ENCODE data around the gene CDADC1. TPM values are rescaled to one million over a fixed set of nuclear protein-coding genes. Genes with fewer than 3 reads are reported as not detected.

CDADC1 gene
- total RNA-seq, 1 experiment from 2014 or later = 4.0 TPM

DNA sequence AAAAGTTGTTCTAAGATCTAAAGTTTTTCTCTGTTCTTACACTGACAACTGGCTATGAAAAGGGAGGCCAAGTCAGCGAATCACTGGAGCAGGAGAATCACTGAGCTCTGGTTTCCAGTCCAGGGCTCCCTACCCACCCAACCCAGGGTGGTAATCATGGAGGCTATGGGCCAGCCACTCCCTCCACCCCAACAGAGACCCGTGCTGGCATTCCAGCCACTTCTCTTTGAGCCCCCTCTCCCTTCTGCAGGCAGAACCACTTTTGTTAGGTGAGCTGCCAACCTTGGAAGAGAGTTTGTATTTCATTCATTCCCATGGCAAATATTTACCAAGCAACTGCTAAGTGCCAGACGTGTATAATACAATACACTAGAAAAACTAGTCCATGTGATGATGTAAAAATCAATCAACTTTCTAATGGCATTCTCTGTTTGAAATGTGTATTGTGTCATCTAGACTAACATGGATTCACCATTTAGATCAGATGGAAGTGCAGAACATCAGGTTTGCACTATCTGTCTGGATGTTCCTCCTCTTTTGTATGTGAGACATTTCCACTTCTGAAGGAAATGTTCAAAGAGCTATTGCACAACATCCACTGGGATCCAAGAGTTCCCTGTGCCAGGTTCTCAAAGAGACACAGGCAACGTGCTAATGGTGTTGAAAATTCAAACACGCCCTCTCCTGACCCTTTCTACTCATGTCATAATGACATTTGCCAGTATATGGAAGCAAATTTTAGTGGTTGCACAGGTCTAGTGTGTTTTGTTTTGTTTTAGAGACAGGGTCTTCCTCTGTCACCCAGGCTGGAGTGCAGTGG lies 22.3 kb upstream of the CDADC1 start:
- CTCF ChIA-PET = no interaction called here
- POLR2A ChIA-PET = no interaction called here
- ATAC-seq (no peak), DNase-seq (ENCODE audit: low spot score) (no peak)
- Mint-ChIP-seq H3K9me3 (no peaks in the 10 kb centered on the region), H3K36me3 (0 out of 2 replicates have a peak, but pooled peaks cover 3% of the 10 kb centered on the region), H3K4me1 (peaks cover 6% of the 10 kb centered on the region), H3K4me3 (no peak overlapping the region), H3K27me3 (ENCODE audit: low read depth) (peaks cover 54% of the 10 kb centered on the region), H3K27ac (no peak overlapping the region)
- no peak for TF ChIP-seq FOXP1 (CRISPR knock-in tag; IDR thresholded peaks at IDR 0.05; ENCODE audit: borderline replicate concordance)
- TF ChIP-seq JUN (CRISPR knock-in tag; IDR thresholded peaks at IDR 0.05) = no peak
- TF ChIP-seq FOXJ3 (CRISPR knock-in tag; IDR thresholded peaks at IDR 0.05; ENCODE audit: borderline replicate concordance) = no peak
- no peak for TF ChIP-seq PREB (CRISPR knock-in tag; IDR thresholded peaks at IDR 0.05; ENCODE audit: borderline replicate concordance)
- TF ChIP-seq, protein P1, sequence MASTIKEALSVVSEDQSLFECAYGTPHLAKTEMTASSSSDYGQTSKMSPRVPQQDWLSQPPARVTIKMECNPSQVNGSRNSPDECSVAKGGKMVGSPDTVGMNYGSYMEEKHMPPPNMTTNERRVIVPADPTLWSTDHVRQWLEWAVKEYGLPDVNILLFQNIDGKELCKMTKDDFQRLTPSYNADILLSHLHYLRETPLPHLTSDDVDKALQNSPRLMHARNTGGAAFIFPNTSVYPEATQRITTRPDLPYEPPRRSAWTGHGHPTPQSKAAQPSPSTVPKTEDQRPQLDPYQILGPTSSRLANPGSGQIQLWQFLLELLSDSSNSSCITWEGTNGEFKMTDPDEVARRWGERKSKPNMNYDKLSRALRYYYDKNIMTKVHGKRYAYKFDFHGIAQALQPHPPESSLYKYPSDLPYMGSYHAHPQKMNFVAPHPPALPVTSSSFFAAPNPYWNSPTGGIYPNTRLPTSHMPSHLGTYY (CRISPR knock-in tag; IDR thresholded peaks at IDR 0.05) = no peak
- no peak for TF ChIP-seq MYBL2 (CRISPR knock-in tag; IDR thresholded peaks at IDR 0.05)
- no peak for TF ChIP-seq GABPB1 (CRISPR knock-in tag; IDR thresholded peaks at IDR 0.05)
- no peak for TF ChIP-seq ZBTB21 (CRISPR knock-in tag; IDR thresholded peaks at IDR 0.05; ENCODE audit: borderline replicate concordance)
- TF ChIP-seq, protein P2, sequence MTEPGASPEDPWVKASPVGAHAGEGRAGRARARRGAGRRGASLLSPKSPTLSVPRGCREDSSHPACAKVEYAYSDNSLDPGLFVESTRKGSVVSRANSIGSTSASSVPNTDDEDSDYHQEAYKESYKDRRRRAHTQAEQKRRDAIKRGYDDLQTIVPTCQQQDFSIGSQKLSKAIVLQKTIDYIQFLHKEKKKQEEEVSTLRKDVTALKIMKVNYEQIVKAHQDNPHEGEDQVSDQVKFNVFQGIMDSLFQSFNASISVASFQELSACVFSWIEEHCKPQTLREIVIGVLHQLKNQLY (CRISPR knock-in tag; IDR thresholded peaks at IDR 0.05) = no peak

DNA sequence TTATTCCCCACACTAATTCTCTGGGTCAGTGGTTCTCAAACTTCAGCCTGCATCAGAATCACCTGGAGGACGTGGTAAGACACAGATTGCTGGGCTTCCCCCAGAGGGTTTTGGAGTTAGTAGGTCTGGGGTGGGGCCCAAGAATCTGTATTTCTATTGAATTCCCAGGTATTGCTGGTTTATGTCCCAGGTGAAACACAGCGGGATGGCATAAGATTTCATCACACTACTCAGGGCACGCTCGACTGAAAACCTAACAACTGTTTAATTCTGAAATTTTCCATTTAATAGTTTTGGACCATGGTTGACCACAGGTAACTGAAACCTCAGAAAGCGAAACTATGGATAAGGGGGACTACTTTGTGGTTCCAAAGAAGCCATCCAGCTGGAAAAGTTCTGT lies 21.1 kb upstream of the CDADC1 start:
- ChIA-PET POLR2A (no interaction called here), CTCF (no interaction called here)
- TF ChIP-seq AR (CRISPR knock-in tag; IDR thresholded peaks at IDR 0.05) (no peak), SOX15 (CRISPR knock-in tag; IDR thresholded peaks at IDR 0.05) (no peak), ZNF416 (CRISPR knock-in tag; IDR thresholded peaks at IDR 0.05) (no peak), MYBL2 (CRISPR knock-in tag; IDR thresholded peaks at IDR 0.05) (no peak), NFE2L1 (CRISPR knock-in tag; IDR thresholded peaks at IDR 0.05) (no peak)
- TF ChIP-seq, protein P3, sequence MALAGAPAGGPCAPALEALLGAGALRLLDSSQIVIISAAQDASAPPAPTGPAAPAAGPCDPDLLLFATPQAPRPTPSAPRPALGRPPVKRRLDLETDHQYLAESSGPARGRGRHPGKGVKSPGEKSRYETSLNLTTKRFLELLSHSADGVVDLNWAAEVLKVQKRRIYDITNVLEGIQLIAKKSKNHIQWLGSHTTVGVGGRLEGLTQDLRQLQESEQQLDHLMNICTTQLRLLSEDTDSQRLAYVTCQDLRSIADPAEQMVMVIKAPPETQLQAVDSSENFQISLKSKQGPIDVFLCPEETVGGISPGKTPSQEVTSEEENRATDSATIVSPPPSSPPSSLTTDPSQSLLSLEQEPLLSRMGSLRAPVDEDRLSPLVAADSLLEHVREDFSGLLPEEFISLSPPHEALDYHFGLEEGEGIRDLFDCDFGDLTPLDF (CRISPR knock-in tag; IDR thresholded peaks at IDR 0.05) = no peak
- TF ChIP-seq, protein P4, sequence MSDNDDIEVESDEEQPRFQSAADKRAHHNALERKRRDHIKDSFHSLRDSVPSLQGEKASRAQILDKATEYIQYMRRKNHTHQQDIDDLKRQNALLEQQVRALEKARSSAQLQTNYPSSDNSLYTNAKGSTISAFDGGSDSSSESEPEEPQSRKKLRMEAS (CRISPR knock-in tag; IDR thresholded peaks at IDR 0.05) = no peak
- TF ChIP-seq, protein P2 (CRISPR knock-in tag; IDR thresholded peaks at IDR 0.05) = no peak
- Mint-ChIP-seq H3K9me3 (no peaks in the 10 kb centered on the region), H3K4me3 (no peak overlapping the region), H3K4me1 (peaks cover 3% of the 10 kb centered on the region; the same call in 1 of the 2 replicates), H3K36me3 (no peaks in the 10 kb centered on the region), H3K27me3 (ENCODE audit: low read depth) (peaks cover 42% of the 10 kb centered on the region), H3K27ac (no peak overlapping the region)
- DNase-seq (ENCODE audit: low spot score) (no peak), ATAC-seq (no peak)

Measured in WTC11 (cell line).